HG02623 (cell line): ENCODE results near the gene MRRF.

Experiments used
- ATAC-seq: cut with Tn5 transposase; IDR thresholded peaks from one replicate; pipeline ENCODE4 v1.9.1; 2021; ENCODE audit warnings: moderate library complexity; ENCODE audit not compliant: unreplicated experiment

The MRRF gene

GRCh38 chr9:122377241-122378164 is 112.8 kb downstream of the MRRF start:
- ATAC-seq, result no peak

DNA sequence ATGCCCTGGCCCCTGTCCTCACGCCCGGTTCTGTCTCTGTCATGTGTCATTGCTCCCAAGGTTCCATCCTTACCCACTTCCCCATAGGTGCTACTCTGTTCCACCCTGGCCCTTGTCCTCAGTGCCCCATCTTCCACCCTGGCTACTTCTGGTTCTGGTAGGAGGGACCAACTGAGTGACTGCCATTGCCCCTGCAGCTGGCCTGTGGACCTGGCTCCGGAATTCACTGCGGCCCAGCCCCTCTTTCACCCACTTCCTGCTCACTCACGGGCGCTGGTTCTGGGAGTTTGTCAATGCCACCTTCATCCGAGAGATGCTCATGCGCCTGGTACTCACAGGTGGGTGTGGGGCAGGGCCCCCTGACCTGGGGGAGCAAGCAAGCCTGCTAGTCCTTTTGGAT is 113.6 kb downstream of the MRRF start:
- no peak for ATAC-seq

DNA sequence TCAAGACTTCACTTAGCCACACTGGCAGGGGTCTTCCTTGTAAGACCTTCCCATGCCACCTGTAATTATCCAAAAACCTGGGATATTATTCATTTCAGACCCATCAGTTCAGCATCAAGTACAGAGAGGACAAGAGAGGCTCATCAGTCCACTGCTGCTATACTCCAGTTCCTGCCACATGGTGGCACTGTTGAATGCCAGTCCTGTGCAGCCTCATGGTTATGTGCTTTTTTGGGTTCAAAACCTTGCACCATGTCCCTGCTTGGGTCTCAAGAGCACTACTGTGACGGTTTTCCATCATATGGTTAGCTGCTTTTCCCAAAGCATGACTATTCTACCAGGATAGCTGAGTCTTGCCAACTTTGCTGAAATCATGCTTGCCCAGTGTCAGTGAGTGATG is 114.7 kb downstream of the MRRF start:
- no peak for ATAC-seq

- no peak for ATAC-seq
Observed at GRCh38 chr9:122380293-122380692, 115.6 kb downstream of the MRRF start.
